A673 (cell line): ENCODE data around the gene ATP13A1. TPM values are rescaled to one million over a fixed set of nuclear protein-coding genes. Genes with fewer than 3 reads are reported as not detected.

ENCODE experiments used
- BruUV-seq: library from RNA; stranded (reverse); fragments of 400-500 nt; replicated peaks from 2 replicates; lab custom pipeline; 2021; lab: Mats Ljungman, UMichigan
- CTCF ChIA-PET: fragments of 300-600 bp; sonication (Branson Sonifier 250); formaldehyde crosslinking; loops from one replicate; lab custom pipeline; 2022; ENCODE audit warnings: antibody characterized with exemption; lab: Charles Lee
- POLR2A ChIA-PET: fragments of 300-600 bp; sonication (Branson Sonifier 250); formaldehyde crosslinking; loops from one replicate; lab custom pipeline; 2022; ENCODE audit warnings: antibody characterized with exemption; ENCODE audit not compliant: low non-redundant PET; lab: Charles Lee
- DNase-seq: peaks from one replicate; pipeline ENCODE4 v3.0.0-alpha.2; 2015; ENCODE audit warnings: low spot score
- H3K27ac ChIP-seq: fragments of 200-600 bp; sonication (generic); 2 replicates; pipeline ENCODE4 v1.5.1; 2016; ENCODE audit warnings: mixed run types, low read depth, mild to moderate bottlenecking, mixed read lengths, antibody characterized with exemption, low read length; ENCODE audit not compliant: poor library complexity, severe bottlenecking
- H3K27me3 ChIP-seq: fragments of 200-600 bp; sonication (generic); replicated peaks from 2 replicates; pipeline ENCODE4 v1.6.1; 2017; ENCODE audit warnings: mixed run types, low read depth, mild to moderate bottlenecking, mixed read lengths, antibody characterized with exemption, low read length; ENCODE audit not compliant: insufficient read depth, poor library complexity
- H3K36me3 ChIP-seq: fragments of 200-600 bp; sonication (generic); 2 replicates; pipeline ENCODE4 v1.6.1; 2016; ENCODE audit warnings: mixed run types, mild to moderate bottlenecking, mixed read lengths, antibody characterized with exemption, low read length; ENCODE audit not compliant: insufficient read depth, poor library complexity, severe bottlenecking
- H3K4me1 ChIP-seq: fragments of 200-600 bp; sonication (generic); 2 replicates; pipeline ENCODE4 v1.6.1; 2017; ENCODE audit warnings: mixed run types, mild to moderate bottlenecking, mixed read lengths, antibody characterized with exemption, low read length; ENCODE audit not compliant: insufficient read depth, poor library complexity, severe bottlenecking
- H3K4me3 ChIP-seq: fragments of 200-600 bp; sonication (generic); 2 replicates; pipeline ENCODE4 v1.5.1; 2016; ENCODE audit warnings: low read depth, mixed run types, mild to moderate bottlenecking, mixed read lengths, low read length; ENCODE audit not compliant: poor library complexity, severe bottlenecking
- H3K9me3 ChIP-seq: fragments of 200-600 bp; sonication (generic); 2 replicates; pipeline ENCODE4 v1.6.1; 2016; ENCODE audit warnings: mixed run types, low read depth, mild to moderate bottlenecking, mixed read lengths, antibody characterized with exemption, low read length; ENCODE audit not compliant: poor library complexity, severe bottlenecking
- CTCF ChIP-seq: fragments of 300-800, 200-600 bp; sonication (generic); conservative IDR thresholded peaks from 2 replicates; pipeline ENCODE4 v1.5.1; 2017; ENCODE audit warnings: low read depth, mild to moderate bottlenecking, antibody characterized with exemption, low read length, moderate library complexity, mixed read lengths
- EZH2 ChIP-seq: fragments of 200-600 bp; sonication (generic); IDR thresholded peaks from 2 replicates; pipeline ENCODE4 v1.6.1; 2017; ENCODE audit warnings: borderline replicate concordance, low read depth, mild to moderate bottlenecking, mixed read lengths, antibody characterized with exemption, low read length; ENCODE audit not compliant: poor library complexity, severe bottlenecking
- intact Hi-C: fragments of 100-400 bp; cut with micrococcal nuclease; formaldehyde crosslinking; loops from one replicate; pipeline ENCODE4 v1.10.0; 2022; ENCODE audit not compliant: unreplicated experiment
- total RNA-seq: library from RNA; stranded (reverse); gene quantifications from 2 replicates; pipeline ENCODE4 v1.2.3, GENCODE V29; 2021

Gene ATP13A1
- total RNA-seq, 1 experiment from 2014 or later = 94.4 TPM

- H3K27ac ChIP-seq = peak overlapping the region; percentile 93
- ChIA-PET POLR2A (no interaction called here), CTCF (no interaction called here)
- peaks cover 19% of the 10 kb centered on the region for H3K36me3 ChIP-seq
- peak overlapping the region; percentile 86 for H3K4me3 ChIP-seq
- intact Hi-C loops = no loop called here
- peaks cover 12% of the 10 kb centered on the region for H3K4me1 ChIP-seq
- H3K9me3 ChIP-seq = no peaks in the 10 kb centered on the region
- no peaks in the 10 kb centered on the region for H3K27me3 ChIP-seq
- no TSS peak for BruUV-seq
- TF ChIP-seq CTCF (no peak), EZH2 (no peak)
- no peak for DNase-seq
These were observed 613 bp downstream of the ATP13A1 start for GRCh38 chr19:19662871-19663255.

DNA sequence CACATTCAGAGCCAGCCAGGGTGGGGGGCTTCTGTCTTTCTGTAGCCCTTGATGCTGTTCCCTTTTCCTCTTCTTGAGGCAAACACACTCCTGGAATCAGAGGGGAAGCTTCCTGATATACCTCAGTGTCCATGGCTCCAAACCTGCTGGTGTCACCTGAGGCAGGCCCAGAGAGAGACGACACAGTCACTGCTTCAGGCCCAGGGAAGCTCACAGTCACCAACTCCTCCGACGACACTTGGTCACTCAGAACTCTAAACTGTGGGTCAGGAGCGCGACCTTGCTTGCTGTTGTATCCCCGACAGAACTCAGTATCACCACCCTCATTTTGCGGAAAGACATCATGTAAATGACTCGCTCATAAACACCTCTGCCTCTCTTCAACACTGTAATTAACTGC is 1.1 kb downstream of the ATP13A1 start:
- Histone ChIP-seq H3K27ac (peak overlapping the region; percentile 93), H3K9me3 (no peaks in the 10 kb centered on the region), H3K36me3 (peaks cover 21% of the 10 kb centered on the region), H3K4me3 (peak overlapping the region; percentile 86), H3K27me3 (no peaks in the 10 kb centered on the region), H3K4me1 (peaks cover 12% of the 10 kb centered on the region)
- ChIA-PET CTCF (no interaction called here), POLR2A (interaction anchor here (0.7 kb wide), 1 partner anchor 130 kb away, joined by 8 read pairs; no protein-coding TSS in a partner anchor)
- intact Hi-C loops = no loop called here
- DNase-seq = no peak
- TF ChIP-seq EZH2 = no peak
- BruUV-seq = TSS peak; percentile 73

DNA sequence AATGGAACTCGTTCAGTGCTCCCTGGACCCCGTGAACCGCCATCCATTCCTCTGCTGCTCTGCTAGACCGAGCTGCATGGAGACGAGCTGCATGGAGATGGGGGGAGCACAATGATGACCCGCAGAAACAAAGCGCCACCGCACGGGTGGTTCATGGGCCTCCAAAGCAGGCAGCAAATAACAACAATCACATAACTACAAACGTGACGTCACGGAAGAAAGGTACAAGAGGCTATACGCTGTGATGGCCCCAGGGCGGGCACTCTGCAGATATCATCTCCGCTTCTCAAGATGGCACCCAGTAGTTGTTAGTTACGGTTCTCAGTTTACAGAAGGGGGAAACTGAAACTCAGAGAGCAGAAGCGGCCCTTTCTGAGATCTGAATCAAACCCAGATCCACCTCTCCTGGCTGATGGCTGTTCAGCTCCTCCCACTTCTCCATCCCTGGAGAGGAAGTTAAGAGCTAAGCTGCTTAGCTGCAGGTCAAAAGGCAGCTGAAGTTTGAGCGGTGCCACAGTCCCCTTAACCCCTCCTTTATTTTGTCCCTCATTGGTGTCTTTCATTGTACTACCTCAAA is 1.7 kb downstream of the ATP13A1 start:
- DNase-seq = peak; percentile 18
- Histone ChIP-seq H3K9me3 (no peaks in the 10 kb centered on the region), H3K27me3 (no peaks in the 10 kb centered on the region), H3K36me3 (peaks cover 27% of the 10 kb centered on the region), H3K4me3 (peak overlapping the region; percentile 86), H3K4me1 (peaks cover 12% of the 10 kb centered on the region), H3K27ac (no peak overlapping the region)
- TF ChIP-seq EZH2 (no peak), CTCF (no peak)
- ChIA-PET CTCF (no interaction called here), POLR2A (interaction anchor here (0.7 kb wide), 1 partner anchor 130 kb away, joined by 8 read pairs; no protein-coding TSS in a partner anchor)
- no TSS peak for BruUV-seq
- intact Hi-C loops = no loop called here
